ENCODE results near the gene MYO18B.

The MYO18B gene

DNA sequence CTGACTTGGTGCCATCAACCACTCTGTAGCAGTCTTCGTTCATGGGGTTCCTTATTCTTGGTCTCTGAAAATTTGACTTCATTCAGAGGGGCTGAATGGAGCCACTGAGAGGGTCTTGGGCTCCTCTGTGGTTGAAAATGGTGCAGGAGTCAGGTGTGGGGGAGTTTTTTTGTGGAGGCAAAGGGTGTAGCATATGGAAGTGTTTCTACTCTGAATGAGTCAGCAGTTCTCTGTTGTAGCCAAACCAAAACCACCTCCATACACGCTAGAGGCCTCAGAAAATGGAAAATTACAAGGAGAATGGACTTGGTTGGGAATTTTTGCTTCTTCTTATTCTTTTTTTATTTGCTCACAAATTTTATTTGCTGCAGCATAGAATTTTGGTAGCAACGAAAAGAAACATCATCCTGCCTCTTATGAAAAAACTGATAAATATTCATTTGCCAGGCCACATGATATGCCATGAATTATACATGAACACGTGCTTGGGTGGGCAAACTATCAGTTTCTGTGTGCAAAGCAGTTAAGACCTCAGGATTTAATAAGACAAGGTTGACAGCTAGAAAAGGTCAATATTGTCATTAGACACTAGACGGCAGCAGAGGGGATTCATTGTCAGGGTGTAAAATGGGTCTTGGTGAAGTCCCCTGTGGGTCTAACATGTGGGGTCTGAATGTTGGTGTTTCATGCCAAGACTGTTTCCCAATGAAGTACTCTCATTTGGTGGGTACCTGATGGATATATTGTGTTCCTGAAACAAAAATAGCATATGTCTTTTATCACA lies 111.7 kb downstream of the MYO18B start:
- DNase-seq, result no peak

DNA sequence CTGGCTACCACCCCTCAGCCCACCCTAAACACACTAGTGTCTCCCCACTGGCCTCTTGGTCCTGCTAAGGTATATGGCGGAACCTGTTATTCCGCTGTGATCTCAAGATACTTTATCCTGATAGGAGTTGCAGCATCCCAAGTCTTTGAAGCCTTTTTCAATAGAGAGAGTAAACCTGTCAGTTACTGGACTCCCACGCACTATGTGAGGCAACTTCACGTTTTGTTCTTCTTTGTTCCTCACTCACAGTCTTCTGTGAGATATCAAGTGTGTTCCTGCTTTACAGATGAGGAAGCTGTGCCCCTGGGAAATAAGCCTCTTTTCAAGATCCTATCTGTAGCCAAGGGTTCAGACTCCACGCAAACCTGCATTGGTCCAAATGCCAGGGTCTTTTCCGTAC lies 127.8 kb downstream of the MYO18B start:
- DNase-seq, result no peak

DNA sequence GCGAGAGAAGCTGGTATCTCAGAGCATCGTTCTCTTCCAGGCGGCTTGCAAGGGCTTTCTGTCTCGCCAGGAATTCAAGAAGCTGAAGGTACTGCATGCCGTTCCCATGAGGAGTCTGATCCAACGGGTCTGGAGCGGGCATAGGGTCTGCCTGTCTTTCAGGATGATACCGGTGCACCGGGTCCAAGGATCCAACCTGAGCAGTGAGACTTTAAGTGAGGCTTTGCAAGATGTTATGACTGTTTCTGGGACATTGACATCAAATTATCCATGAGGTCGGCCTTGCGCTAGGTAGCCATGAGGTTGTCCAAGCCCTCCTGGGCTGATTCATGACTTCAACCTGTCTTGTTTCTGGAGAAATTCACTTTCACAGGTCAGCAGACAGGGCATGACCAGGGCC lies 132.3 kb downstream of the MYO18B start:
- DNase-seq, result no peak

DNA sequence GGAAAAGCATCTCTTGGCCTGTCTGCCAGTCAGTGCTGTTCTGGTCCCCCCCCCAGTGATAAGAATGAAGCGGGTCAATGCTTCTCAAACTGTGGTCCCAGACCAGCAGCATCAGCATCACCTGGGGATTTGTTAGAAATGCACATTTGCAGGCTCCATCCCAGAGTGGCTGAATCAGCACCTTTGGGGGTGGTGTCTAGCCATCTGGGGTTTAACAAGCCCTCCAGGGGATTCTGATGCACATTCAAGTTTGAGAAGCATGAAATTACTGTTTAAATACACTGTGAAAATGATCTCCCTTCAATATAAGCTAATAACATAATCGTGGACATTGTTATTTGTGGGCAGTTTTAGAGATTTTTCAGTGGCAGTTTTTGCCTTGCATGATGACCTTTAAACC lies 133.5 kb downstream of the MYO18B start:
- DNase-seq, result no peak

DNA sequence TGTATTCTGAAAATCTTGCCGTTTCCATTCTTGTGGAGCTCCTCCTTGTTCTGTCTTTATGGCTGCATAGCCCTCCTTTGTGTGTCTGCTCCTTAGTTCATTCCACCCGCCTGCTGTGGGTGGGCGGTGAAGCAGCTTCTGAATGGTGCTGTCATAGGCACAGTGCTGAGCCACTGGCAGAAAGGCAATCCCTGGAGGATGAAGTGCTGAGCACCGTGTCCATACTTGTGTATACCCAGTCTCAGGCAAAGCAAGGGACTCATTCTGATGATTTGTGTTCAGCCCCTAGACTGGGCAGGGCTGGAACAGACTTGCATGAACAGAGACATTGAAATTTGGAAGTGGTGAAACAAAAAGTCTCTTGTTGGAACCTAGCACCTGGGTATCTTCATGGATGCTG lies 134.9 kb downstream of the MYO18B start:
- no peak for DNase-seq

DNA sequence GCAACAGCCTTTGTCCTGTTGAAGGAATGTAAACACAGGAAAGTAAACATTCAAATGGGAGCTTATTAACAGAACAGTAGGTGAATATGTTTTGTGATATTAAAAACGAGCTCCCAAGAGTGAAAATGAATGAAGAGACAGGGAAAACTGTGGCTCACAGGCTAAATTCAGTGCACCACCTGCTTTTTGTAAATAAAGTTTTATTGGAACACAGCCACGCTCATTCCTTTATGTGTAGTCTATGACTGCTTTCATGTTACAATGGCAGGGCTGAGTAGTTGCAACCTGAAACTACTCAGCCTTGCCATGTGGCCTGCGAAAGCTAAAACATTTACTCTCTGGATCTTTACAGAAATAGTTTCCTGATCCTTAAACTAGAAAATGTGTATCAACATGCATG lies 136.9 kb downstream of the MYO18B start:
- no peak for DNase-seq

DNA sequence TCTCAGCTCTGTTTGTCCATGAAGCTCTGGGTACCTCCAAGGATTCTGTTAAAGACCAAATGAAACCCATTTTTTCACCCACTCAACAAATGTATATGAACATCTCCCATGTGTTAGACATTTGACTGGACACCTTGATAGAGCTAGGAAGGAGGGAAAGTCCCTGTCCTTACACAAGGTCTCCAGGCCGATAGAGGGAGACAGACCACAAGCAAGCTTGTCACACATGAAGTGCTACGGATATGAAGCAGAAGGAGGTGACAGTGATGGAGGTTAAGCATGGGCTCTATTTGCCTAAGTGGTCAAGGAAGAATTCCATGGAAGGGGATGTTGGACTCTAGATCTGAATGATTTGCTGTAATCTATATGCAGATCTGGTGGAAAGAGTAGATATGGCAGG lies 138.5 kb downstream of the MYO18B start:
- no peak for DNase-seq

DNA sequence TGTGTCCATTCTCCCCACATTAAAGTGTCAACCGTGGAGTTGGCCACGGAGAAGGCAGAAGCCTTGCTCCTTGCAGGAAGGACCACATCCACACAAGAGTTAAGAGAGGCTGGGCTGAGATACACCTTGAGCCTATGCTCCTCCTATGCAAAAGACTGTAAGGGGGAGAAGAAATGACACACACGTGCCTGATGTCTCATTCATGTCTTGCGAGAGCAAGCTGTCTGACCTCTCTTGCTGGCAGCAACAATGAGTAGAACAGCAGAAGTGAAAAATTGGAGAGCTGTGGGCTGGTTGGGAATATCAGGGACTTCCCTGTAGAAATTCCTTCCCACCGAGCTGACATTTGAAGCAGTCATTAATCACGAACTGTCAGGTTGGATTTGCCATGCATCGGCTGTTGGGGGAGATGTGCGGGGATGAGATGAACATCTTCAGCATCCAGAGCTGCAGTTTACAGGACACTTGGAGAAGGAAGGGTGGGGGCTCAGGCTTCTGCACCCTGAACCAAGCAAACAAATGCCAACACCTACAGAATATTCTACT lies 139.3 kb downstream of the MYO18B start:
- DNase-seq, result no peak

DNA sequence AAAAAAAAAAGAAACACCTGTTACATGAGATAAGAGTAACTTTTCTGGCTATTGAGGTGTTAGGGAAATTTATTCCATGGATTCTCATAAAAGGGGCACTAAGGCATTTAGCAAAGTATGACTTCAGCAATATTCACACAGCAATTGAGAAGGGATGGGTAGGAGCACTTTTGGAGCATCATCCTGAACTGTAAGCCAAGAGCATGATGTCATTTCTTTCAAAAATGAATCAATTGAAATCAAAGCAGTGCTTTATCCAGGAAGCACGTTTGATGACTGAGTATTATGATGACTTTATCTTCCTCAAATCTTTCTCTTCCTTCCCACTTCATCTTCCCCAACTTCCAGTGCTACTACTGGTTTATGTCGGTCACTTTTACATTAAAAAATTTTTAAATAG lies 140.4 kb downstream of the MYO18B start:
- no peak for DNase-seq

DNA sequence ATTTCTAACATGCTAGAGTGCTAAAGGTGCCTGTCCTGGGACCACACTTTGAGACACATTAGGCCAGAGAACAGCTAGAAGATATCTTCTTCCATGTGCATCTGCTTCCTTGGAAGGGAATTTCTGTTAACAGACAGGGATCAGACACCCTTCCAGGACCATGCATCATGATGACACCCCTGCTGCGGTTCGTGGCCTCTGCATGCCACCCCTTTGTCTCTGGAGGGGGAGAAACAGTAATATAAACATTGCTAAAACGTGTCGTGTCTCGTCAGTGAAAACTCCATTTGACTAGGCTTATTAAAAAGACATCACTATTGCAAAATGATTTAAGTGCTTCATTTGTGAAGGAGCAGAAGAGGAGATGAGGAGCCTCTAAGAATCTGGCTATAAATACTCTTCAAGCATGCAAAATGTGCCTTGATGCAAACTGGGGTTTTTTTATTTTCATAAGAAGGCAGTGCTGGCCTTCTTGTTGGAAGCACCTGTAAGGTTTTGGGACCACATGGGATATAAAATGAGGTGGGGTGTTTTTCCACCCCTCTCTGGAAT lies 141.6 kb downstream of the MYO18B start:
- DNase-seq, result no peak

DNA sequence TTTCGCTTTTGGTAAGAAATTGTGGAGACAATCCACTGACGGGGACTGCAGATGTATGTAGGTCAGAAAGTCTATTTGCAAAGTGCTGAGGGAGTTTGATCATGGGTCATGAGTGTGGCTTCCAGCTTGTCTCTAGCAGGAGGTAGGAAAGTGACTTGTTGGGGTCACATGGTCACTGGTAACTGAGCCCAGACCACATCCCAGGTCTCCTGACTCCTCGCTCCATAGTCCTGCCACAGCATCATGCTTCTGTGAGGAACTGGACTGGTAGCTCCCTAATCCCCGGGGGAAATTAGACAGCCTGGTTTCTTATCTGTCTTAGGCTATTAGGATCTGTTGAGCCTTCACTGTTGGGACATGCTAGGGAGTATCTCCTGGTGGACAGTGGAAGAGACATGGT lies 142.1 kb downstream of the MYO18B start:
- no peak for DNase-seq

DNA sequence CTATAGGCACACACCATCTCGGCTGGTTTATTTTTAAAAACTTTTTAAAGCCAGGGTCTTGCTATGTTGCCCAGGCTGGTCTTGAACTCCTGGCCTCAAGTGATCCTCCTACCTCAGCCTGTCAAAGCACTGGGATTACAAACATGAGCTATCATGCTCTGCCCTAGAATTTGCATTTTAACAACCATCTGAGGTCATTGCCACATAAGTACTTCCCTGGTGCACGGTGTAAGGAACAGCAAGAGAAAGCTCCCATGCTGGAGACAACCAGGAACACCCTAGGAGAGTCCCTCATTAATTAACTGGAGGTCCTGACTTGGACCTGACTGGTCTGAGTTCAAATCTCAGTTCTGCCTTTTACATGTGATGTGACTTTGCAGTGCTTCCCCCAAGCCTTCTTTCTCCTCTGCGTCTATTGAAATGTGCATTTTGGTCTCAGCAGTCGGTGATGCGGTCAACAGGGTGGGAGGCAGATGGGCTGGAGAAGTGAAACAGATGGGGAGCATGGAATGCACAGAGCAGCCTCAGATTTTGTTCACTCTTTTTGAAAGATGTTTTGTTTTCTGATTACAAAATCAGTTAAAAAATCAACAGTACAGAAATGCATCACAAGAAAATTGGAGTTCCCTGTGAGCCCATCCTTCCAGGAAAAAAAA lies 146.5 kb downstream of the MYO18B start:
- DNase-seq, result no peak

DNA sequence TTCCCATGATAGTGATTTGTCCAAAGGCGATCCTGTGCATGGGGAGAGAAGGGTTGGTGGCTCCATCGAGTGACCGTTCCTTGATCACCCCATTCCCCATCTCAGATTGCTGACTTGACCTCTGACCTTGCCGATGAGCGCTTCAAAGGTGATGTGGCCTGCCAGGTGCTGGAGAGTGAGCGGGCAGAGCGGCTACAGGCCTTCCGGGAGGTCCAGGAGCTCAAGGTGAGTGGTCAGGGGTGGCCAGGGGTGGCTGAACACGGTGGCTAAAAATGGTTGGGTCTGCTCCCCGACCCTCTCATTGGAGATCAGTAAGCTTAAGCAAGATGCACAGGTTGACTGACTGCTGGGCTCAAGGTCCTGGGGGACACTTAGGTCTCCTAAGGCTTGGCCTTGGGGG lies 148.7 kb downstream of the MYO18B start:
- no peak for DNase-seq

DNA sequence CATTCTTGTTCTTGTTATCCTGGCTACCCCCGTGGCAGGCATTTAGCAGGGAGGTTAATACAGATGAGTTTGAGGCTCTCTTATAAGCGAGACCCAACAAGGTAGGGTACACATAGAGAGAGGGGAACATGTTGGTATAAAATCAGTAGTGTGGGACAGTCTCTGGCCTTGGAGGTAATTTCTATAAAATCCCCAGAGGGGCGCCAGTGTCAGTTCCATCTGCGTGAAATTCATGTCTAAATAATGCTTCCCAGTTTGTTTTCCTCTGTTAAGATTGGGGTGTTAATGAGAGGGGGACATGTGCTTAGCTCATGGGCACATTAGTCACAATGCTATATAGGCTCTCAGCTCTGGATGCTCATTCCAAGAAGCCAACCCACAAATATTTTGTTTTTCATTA lies 150.7 kb downstream of the MYO18B start:
- no peak for DNase-seq

DNA sequence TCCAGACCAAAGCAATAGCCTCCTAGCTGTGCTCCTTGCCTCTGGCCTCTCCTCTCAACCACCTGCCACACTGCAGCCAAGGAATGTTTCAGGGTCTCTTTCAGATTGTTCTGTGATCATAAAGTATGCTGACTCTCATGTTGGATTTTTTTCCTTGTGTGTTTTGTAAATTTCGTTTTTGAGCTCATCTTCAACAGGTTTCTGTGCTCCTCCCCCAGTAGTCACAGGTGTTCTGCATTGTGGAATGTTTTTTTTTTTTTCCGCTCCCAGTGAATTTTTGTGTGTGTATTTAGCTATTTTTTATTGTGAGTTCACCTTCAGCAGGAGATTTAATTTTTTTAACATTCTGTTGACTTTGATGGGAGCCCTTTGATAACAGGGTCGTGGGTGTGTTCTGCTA lies 153.7 kb downstream of the MYO18B start:
- no peak for DNase-seq

DNA sequence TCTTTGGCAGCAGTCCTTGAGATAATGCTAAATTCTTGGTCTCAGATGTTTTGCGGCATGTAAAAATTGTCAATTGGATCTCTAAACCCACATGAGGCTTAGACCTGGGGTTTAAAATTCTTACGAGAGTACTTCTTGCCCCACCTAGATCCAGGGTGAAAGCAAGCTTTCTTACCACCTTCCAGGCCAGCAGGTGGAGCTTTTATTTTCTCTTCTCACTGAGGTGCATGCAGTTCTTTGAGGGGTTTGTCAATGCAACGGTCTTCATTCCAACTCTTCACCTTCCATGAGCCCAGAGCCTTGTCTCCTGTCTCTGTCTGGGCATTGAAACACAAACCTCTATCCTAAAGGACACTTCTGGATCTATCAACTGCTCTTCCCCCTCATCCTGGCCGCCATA lies 154.1 kb downstream of the MYO18B start:
- DNase-seq, result no peak

DNA sequence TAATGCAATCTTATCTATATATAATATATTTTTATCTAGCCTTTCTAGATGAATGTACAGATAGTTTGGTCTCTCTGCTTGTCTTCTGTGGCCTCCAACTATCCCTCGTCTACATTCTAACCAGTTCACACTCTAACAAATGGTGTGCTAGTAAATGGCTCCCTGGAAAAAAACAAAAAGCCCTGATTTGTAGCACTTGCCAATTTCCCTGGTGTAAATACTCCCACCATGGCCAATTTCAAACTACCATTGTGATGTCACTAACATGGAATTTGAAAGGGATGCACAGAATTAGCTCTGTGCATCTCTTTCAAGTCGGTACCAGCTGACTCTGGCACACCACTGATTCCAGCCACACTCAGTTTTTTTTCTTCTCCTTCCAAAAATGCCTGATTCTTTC lies 154.6 kb downstream of the MYO18B start:
- no peak for DNase-seq

DNA sequence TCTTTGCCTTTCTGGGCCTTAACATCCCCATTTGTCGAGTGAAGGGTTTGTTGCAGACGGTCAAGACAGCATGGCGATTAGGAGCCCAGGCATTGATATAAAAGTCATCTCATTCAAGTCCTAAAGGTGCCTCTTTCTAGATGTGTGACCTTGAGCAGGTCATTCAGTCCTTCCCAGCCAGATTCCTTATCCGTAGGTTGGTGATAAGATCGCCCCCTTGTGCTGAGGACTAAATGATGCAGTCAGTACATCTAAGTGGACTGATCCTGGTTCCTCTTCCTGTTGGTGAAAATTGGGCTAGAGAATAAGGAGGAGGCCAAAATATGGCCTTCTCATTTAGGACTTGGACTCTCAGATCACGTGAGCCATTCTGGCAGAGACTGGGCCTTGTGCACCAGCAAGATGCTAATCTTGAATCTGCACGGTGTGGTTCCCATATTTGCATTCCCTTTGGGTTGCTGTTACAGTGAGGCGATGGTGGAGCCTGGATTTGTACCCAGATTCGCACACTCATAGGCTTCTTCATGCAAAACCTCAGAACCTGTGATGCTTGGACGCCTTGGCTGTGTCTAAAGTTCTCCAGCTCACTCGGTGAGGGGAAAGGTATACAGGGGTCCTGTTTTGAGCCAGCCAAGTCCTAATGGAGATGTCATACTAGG lies 156.8 kb downstream of the MYO18B start:
- DNase-seq, result no peak

DNA sequence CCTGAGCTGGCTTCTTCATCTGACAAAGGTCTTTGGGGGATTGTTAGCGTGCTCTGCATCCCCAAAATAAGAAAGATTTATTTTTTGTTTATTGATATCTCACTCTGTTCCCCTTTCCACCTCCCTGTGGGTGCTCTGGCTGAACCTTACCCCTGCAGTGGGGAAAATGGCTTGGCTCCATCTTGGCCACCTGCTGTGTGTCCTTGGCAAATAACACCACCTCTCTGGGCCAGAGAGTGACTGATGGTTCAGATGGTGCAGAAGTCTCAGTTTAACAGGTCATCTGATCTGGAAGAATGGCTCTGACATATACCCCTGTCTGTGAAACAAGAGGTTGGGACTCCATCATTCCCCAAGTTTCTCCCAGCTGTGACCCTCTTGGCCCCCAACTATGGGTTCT lies 157.6 kb downstream of the MYO18B start:
- DNase-seq, result no peak

DNA sequence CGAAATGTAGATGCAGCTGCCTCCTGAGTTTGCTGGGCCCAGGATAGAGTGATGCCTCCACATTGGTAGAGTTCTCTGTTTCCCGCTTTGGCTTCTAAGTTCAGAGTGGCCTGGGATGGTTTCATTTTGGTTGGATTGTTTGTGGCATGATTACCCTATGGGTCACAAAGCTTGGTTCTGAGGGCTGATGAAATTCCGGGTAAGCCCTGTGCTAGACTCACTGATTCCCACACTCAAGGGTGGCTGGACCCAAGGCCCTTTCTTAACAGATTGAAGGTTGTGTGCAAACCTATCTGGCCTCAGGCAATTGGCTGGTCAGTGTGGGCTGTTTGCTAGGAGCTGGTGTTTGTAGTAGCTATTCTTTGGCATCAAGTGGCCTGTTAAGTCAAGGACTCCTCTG lies 158.4 kb downstream of the MYO18B start:
- DNase-seq, result no peak

DNA sequence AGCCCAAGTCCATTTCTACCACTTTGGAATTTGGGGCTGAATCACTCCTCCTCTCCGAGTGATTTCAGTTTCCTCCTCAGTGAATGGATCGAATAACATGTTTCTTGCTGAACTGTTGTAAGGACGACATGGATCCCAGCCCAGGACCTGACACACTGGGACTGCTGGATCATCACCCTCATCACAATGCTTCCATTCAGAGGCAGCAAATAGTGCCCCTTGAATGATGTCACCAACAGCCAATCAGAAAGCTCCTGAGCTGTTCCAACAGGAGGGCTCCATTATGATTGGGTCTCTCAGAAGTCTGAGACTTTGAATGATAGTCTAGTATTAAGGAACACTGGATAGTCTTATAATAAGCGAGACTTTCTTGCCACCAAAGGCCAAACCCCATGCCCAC lies 158.9 kb downstream of the MYO18B start:
- DNase-seq, result no peak

DNA sequence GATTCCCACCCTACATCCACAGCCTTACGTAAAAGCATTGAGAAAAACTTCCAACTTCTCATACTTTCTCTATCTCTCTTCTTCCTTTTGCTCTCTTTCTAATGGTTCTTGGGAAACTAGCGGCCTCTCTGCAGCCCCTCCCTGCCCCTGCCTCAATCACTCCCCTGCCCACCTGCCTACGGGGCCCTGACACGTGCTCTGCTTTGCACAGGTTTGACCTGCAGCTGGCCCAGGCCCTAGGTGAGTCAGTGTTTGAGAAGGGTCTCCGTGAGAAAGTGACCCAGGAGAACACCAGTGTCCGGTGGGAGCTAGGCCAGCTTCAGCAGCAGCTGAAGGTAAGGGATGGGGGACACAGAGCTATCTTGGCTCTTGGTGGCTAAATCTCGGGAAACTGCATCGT lies 160.4 kb downstream of the MYO18B start:
- DNase-seq, result no peak

DNA sequence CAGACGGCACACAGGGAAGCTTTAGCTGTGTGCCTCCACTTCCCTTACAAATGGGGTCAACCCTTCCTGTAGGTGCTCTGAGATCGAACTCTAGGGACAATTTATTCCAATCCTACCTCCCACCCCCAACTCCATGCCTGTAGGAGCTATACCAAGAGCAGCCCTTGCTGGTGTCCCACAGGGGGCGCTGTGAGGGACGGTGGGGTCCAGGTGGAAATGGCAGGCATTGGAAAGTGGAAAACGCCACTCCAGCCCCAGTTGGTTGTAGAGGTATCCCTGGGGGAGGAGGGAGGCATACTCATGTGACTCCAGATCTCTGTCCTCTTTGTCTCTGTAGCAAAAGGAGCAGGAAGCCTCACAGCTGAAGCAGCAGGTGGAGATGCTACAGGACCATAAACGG lies 161.3 kb downstream of the MYO18B start:
- DNase-seq, result no peak

DNA sequence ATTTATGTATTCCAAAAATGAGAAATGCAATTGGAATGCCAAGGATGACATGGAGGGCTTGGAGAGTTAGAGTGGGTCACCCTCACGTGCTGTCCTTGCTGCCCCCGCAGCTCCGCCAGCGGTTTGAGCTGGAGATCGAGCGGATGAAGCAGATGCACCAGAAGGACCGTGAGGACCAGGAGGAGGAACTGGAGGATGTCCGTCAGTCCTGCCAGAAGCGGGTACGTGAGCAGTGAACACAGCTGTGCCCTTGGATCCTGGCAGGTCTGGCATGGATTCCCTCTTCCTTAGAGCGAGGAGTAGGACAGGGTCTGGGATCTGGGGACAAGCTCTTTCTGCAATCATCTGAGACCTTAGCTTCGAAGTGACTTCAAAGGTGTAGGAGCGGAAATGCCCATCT lies 166.2 kb downstream of the MYO18B start:
- no peak for DNase-seq
